Activated CD4-positive, alpha-beta T cell treated with anti-CD3 and anti-CD28 coated beads, Interleukin-2, amount 50 U/mL, for 24 hours (primary cell): Measurements from ENCODE around the gene PXMP2.

ENCODE experiments used
- DNase-seq, 2 donors: peaks; one replicate each; pipeline ENCODE4 v3.0.0-alpha.2; 2020; ENCODE audit warnings: low read depth in 1 of 2, low spot score in 1 of 2

Gene PXMP2

GRCh38 chr12:132687211-132688164 lies at the start of gene PXMP2, which contains the start of gene POLE:
PXMP2 (plus strand) TSS chr12:132687587; CDS start chr12:132687671, 84 bp downstream.
POLE (minus strand) TSS chr12:132687342; CDS start chr12:132687315, 27 bp downstream.
- peak; percentile 91 to 92 for DNase-seq

DNA sequence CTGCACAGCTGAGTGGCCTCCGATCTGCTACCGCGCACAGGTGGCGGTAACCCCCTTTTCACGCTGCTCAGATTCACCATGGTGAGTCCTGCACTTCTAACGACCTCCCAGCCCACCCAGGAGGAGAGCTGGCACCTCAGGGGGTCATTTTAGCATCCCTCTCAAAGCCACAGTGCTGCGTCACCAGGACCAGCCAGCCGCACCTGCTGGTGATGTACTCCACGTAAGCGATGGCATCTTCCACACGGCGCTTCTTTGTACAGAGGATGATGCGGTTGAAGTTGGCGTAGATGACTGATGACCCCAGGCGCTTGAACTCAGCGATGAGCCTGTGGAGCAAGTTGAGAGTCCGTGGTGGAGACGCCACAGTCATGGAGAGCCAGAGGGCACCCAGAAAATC lies 49.6 kb upstream of the PXMP2 start:
- no peak for DNase-seq

DNA sequence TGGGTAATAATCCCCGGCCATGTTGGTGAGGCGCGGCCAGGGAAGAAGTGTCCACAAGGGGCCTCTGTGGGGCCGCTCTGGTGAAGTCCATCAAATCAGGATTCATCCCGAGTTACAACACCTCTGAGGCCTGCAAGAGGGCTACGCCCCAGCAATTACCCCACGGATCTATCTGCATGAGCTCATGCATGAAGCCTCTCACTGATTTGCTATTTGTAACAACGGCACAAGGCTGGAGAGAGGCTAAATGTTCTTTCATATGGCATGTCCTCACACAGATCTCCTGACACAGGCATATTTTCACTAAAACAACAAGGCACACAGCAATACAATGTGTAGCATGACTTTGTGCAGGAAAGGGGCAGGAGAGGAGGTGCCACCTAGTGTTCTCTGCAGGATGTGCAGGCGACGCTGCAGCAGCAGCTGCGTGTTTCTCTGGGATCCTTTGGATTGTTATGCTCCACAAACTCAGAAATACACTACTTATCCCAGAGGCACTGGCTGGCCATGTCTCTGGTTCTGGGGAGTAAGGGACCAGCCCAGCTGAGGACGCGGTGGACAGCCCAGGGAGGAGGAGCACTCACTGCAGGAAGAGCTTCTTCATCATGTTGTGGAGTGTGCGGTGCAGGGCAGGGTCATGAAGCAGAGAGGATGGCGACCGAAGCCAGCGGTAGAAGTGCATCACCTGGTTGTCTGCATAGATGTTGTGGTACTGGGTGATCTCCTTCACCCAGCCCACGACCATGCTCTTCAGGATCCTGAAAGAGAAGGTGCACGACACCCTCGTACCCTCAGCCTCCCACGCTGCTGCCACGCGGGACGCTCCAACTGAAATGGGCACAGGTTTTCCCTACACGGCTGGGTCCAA lies 48.6 kb upstream of the PXMP2 start:
- no peak for DNase-seq

- no peak for DNase-seq
Measured at GRCh38 chr12:132639956-132640520, 47.3 kb upstream of the PXMP2 start.

DNA sequence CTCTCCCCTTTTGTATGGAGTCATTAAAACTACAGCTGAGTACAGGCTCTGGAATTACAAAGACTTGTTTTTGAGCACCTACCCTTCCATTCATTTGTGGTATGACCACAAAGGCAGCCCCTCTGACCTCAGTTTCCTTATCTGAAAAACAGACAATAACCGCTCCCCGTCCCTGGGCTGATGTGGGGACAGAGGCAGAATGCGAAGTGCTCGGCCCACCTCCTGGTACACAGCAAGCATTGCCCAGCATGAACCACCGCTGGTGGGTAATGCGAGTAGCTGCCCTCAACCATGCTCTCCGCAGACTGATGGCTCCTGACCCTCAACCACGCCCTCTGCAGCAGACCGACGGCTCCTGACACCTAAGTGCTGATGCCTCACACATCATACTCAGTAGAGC lies 46.5 kb upstream of the PXMP2 start:
- DNase-seq = no peak

GRCh38 chr12:132641811-132642650 lies 45.4 kb upstream of the PXMP2 start:
- DNase-seq = no peak

DNA sequence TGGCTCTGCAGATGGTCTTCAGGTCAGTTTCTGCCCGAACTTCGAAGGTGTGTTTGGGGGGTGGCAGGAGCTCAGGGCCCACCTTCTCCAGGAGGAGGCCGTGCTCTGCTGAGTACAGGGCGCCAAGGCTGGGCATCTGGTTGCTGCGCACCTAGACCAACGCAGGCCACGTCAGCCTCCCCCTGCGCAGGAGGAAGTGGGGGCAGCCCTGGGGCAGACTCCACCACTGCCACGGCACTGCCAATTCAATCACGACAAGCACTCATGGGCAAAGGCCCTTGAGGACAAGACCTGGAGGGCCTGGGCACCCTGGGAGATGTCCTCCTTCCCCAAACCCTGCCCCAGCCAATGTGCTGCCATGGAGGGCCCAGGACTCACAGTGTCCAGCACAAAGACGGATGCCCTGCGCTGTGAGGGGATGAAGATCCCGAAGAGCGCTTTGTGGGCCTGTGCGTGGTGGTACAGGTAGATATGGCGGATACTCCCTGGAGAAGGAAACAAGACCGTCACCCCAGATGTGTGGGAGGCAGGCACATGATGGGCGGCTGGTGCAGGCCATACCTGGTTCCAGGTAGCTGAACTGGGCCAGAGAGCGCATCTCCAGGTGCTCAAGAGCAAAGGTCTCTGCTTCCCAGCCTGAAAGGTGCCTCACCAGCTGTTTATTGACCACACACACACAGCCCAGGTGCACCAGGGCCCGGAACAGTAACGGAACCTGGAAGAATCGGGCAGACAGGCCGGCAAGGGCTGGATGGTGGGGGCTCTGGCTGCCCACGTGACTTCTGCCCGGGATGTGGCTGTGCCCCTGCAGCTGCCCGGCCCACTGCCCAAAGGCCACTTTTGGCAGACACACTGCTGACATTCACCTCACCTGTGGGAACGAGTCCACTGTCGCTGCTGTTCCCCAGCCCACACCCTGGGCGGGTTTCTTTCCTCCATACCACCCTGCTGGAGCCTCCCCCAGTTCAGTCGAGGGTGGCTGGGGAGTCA lies 44.2 kb upstream of the PXMP2 start:
- no peak for DNase-seq

DNA sequence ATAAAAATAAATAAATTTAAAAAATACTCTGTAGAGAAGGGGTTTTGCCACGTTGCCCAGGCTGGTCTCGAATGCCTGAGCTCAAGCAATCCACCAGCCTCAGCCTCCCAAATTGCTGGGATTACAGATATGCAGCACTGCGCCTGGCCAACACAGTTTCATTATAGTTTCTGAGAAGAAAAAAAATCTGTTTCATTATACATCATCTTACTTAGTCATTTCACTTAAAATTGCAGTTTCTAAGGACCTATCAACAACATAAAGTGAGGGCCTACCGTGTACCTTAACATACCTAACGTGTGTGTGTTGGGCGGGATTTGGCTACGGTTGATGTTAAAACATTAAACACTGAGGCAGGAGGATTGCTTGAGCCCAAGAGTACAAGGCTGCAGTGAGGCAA lies 40.5 kb upstream of the PXMP2 start:
- DNase-seq = no peak

- no peak for DNase-seq
Measured at GRCh38 chr12:132647858-132648257, 39.5 kb upstream of the PXMP2 start.

- DNase-seq = no peak
Measured at GRCh38 chr12:132648616-132649225, 38.7 kb upstream of the PXMP2 start.

DNA sequence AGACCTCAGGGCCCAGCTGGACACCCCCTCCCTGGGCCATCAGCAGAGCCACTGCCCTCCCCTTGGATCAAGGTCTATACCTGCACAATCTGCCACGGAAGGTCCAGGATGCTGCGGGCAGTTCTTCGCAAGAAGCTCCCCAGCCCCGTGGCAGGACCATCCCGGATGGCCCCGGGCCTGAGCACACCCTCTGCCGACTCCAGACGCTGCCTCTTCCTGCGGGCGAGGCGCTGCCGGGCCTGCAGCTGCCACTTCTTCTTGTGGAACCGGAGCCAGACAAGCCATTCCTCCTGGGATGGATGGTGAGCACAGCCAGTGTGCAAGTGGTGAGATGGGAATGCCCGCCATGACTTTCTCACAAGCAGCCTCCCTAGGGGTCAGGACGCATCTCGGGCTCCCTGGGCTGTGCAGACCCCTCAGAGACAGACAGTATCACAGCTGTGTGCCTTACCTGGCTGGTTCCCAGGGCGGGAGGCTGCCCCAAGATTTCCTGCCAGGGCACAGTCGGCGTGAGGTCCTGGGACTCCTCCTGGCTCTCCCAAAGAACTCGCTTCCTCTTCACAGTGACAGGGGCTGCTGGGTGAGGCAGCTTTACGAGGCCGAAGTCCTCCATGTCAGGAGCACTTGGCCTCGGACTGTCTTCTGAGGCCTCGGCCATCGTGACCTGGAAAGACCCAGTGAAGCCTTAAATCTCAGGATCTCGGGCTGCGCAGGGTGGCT lies 38.0 kb upstream of the PXMP2 start:
- DNase-seq = no peak

- no peak for DNase-seq
Measured at GRCh38 chr12:132651444-132652100, 35.8 kb upstream of the PXMP2 start.

GRCh38 chr12:132653567-132654290 lies 33.7 kb upstream of the PXMP2 start:
- DNase-seq = no peak

- no peak for DNase-seq
Measured at GRCh38 chr12:132657004-132657727, 30.2 kb upstream of the PXMP2 start.

GRCh38 chr12:132658149-132658894 lies 29.1 kb upstream of the PXMP2 start:
- no peak for DNase-seq

DNA sequence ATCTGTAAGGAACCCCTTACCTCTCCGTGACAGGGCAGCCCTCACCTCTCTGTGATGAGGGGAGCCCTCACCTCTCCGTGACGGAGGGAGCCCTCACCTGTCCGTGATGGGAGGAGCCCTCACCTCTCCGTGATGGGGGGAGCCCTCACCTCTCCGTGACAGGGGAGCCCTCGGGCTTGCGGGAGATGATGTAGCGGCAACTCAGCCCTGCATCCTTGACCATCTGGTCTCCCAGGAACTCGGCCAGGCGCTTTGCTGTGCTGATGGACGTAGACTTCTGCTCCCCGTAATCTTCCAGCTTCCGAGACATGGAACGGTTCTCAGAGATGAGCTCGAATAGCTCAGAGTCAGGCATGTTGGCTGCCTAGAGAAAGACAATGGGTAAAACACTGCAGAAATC lies 28.2 kb upstream of the PXMP2 start:
- no peak for DNase-seq
